GM21390 (cell line): ENCODE data around the gene GJA8.
"Not testable (repeated sequence)": the region's sequence is repeated elsewhere in the genome, so short reads cannot be mapped to it uniquely, and the experiment has no call there.

Experiments used
- ATAC-seq: cut with Tn5 transposase; IDR thresholded peaks from one replicate; pipeline ENCODE4 v1.9.1; 2021; ENCODE audit not compliant: unreplicated experiment

Gene GJA8

DNA sequence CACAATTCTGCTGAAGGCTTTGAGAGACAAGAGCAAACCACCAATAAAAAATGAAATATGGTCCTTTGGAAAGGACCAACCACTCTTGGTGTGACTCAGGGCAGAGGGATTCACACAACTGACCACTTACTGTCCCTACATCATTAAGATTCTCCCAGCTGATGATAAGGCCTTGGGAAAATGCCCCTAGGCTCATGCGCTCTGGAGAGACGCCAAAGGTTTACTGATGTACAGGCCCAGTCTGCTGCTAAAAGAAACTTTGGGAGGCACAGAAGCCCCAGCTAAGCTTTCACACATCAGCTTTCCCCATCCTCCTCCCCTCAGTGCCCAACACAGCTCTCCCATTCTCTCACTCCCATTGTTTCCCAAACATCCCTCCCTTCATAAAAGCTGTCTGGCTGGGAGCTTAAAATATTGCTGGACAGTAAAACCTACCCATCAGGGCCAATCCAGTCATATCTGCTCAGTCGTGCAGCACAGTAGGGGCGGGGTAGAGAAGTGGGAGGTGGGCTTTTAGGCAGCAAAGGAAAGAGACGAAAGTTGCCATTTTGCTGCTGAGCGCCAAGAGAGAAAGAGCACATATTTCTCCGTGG, at the start of gene GJA8:
TSS of gene GJA8 (plus strand) at position 543 of the 593 bp plus-strand sequence. CDS start 5,161 bp downstream, outside the sequence.
- no peak for ATAC-seq

DNA sequence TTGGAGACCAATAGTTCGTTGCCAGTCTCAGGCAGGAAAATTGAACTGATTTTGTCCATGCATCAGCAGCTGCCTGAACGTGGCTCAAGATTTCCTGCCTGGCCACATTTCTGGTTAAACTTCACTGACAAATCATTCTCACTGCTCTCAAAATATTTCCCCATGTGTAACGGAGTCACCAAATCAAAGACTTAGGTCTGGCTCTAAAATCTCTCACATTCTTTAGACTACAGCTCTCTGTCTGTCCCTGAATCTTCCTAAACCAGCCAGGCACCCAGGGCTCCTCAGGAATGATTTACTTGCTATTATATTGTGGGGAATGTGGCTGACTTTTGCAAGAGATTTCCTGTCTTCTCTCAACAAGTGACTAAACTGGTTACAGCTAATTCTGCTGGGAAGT, 49.2 kb upstream of the GJA8 start:
- no peak for ATAC-seq

DNA sequence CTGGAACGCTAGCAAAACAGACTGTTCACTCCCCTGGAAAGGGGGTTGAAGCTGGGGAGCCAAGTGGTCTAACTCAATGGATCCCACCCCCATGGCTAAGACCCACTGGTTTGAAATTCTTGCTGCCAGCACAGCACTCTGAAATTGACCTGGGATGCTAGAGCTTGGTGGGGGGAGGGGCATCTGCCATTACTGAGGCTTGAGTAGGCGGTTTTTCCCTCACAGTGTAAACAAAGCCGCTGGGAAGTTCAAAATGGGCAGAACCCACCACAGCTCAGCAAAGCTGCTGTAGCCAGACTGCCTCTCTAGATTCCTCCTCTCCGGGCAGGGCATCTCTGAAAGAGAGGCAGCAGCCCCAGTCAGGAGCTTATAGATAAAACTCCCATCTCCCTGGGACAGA, 47.6 kb upstream of the GJA8 start:
- ATAC-seq, result not testable (repeated sequence)

DNA sequence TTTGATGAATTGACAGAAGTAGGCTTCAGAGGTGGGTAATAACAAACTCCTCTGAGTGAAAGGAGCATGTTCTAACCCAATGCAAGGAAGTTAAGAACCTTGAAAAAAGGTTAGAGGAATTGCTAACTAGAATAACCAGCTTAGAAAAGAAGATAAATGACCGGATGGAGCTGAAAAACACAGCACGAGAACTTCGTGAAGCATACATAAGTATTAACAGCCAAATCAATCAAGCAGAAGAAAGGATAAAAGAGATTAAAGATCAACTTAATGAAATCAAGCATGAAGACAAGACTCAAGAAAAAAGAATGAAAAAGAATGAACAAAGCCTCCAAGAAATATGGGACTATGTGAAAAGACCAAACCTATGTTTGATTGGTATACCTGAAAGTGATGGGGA, 46.6 kb upstream of the GJA8 start:
- ATAC-seq, result not testable (repeated sequence)

DNA sequence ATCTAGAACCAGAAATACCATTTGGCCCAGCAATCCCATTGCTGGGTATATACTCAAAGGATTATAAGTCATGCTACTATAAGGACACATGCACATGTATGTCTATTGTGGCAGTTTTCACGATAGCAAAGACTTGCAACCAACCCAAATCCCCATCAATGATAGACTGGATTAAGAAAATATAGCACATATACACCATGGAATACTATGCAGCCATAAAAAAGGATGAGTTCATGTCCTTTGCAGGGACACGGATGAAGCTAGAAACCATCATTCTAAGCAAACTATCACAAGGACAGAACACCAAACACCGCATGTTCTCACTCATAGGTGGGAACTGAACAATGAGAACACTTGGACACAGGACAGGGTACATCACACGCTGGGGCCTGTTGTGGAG, 35.4 kb upstream of the GJA8 start:
- not testable (repeated sequence) for ATAC-seq

DNA sequence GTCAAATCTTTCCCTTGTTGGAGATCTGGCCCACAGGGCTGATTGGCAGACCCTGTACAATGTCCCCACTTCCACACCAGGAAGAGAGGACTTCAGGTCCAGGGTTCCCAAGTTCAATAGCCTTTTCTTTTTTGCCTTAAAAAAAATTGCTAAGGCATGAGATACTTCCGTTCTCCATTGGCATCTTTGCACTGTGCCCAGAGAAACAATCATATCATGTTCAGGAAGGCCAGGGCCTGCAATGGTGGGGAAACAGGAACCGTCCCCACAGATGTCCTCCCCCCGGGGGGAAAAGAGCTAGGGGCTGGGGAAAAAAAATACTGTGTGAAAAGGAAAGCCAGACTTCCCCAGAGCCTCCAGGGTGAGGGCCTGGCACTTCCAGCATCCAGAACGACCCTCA, 24.6 kb upstream of the GJA8 start:
- no peak for ATAC-seq

DNA sequence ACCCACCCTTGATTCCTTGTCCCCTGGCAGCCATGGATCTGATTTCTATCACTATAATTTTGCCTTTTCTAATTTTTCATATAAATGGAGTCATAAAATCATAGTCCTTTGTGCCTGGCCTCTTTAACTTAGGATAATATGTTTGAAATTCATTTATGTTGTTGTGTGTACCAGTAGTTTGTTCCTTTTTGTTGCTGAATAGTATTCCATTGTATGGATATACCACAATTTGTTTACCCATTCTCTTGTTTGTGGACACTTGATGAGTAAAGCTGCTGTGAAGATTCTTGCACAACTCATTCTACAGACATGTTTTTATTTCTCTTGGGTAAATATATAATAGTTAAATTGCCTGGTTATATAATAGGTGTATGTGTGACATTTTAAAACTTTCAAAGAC, 22.7 kb upstream of the GJA8 start:
- ATAC-seq, result no peak

DNA sequence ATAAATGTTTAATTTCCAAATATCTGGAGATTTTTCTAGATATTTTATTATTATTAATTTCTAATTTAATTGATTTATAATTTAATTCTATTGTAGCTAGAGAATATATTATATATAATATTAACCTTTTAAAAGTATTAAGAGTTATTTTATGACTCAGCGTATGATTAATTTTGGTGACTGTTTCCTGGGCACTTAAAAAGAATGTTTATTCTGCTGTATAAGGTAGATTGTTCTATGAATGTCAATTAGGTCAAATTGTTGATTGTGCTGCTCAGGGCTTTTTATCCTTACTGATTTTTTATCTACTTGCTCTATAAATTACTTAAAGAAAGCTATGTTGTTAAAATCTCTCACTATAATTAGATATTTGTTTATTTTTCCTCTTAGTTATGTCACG, 20.1 kb upstream of the GJA8 start:
- no peak for ATAC-seq

DNA sequence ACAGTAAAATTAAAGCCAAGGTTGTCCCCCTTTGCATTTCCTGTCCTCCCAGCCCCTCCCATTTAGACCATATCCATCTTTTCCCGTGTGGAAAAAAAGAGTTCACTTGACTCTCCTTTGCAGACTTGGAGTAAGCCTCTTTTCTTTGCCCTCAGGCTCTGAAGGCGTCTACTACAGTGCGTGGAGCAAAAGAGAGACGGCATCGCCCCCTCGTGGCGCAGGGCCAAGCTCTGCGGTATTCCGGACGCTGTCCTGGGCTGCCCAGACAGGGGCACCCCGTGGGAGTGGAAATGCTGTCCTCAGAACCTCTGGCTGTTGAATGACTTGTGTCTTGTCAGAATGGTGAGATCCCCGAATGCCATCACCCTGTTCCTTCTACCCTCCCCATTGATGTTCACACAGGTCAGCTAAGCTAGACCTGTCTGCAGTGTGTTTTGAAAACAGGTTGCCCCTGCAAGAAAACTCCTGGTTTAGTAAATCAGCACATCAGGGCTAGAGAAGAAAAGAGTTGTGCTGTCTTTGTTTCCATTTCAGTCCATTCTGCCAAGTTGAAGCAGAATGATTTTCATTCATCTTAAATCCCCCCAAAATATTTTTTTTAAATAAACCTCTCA, 12.3 kb upstream of the GJA8 start:
- no peak for ATAC-seq

DNA sequence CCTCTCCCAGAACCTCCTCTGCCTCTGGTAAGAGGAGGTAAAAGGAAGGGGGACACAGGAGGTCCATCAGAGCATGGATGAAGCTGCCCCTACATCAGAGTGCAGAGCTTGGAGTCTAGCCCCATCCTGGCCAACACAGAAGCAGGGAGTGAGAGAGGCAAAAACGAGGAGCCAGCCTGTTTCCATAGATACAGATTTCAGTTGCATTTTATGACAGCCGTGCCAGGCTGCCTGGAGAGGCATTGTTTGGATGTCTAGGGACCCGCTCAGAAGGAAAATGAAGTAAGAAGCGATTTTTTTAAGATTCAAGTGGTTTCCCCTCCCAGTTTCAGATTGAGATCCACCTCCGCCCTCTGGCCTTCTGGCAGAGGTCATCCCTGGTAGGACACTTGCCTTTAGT, 11.5 kb upstream of the GJA8 start:
- ATAC-seq, result no peak

DNA sequence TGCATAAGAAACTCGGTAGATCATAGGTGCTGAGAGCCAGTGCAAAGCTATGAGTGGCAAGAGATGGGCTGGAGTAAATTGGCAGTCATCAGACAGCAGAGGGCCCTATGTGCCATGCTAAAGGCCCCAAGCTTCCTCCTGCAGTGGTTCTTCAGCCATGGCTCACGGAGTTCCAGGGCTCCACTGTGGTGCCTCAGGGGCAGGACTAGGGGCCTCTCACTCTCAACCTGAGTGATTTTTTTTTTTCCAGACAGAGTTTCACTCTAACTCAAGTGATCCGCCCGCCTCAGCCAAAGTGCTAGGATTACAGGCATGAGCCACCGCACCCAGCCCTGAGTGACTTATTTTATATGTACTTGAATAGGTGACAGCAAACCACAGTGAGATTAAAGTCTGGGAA, 10.4 kb upstream of the GJA8 start:
- no peak for ATAC-seq

DNA sequence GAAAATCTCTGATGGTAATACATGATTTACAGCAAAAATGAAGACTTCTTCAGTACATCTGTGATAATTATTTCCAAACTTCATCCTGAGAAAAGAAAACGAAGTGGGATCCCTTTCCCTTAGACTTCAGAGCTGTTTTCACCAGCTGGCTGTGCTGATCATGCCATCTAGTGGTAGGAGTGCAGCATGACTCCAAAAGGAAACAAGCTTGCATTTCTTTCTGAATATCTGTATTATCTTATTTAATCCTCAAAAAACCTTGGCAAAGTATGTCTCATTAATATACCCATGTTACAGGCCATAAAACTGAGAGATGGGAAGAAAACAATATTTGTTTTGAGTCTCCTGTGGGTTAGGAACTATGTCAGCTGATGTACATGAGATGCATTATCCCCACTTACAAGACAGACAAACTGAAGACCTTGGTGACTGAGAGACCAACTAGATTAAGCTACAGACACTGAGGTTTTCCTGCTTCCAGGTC, 9.8 kb upstream of the GJA8 start:
- no peak for ATAC-seq

DNA sequence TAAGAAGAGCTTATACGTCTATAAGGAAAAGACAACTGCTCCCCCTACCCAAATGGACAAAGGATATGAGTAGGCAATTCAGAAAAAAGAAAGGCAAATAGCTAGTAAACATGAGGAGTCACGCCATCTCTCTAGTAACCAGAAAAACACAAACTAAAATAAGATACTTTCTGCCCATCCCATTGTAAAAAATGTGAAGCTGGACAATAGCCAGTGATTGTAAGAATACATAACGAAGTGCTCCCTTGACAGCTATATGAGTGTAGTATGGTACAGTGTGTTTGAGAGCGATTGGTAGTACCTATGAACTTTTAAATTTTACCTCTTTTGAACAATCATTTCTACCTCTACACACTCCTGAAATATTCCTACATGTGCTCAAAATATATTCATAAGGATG, 7.5 kb upstream of the GJA8 start:
- no peak for ATAC-seq

DNA sequence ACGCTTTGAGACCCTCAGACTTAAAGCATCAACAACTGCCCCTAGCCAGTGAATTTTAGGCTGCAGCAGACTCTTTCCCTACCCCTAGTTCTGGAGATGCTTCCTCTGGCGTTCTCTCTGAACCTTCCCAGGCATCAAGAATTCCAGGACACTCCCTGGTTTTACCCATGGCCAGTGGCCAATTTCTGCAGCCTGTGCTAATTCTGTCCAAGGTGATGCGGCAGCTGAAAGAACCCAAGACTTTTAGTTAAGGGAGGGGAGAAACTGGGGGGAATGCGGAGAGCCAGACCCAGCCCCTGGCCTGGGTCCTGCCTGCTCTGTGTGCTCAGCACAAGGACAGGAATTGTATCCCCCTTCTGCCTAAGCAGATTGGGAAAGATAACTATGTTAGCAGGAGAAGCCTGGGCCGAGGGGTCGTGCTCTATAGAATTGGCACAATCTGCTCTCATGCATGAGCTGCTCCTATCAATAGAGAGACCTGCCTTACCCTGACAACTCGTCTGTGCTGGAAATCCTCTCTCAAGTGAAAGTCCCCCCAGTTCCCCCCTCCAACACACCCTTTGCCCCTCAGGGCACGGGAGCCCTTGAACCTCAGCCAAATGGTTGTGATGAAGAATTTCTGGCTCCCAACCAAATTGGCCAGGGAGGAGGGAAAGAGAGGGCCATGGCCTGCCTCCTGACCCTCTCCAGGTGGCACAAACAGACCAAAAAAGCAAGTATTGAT, 5.4 kb upstream of the GJA8 start:
- no peak for ATAC-seq

DNA sequence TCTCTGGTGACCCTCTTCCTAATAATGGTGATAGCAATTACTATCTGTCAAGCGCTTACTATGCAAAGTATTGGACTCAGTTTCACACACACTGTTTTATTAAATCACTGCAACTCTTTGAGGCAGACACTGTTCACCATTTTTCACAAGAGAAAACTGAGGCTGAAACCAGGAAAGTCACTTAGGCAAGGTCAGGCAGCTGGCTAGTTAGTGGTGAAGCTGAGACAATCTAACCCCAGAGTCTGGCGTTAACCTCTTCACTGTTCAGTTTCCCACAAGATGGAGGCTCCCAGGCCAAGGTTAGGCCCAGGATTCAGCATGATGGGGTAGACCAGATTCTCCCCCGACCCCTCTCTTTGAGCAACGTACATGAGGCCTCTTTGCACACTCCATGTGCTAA, 4.8 kb upstream of the GJA8 start:
- no peak for ATAC-seq

DNA sequence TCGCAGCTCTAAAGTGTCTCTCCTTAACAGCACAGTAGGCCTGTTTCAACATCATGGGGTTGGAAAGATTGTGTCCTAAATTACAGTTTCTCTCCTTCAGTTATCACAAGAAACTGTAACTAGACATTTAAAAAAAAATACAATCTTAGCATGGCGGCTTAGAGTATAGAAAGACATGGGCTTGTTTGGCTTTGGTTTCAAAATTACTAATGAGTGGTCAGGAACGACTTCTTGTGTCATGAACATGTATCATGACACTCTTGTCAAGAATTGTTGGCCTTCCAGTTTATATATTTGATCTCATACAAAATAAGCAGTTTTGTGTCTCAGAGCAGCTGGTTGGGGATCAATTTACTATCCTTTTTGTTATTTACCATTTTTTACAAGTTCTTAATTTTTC, 2.1 kb downstream of the GJA8 start:
- ATAC-seq, result no peak

DNA sequence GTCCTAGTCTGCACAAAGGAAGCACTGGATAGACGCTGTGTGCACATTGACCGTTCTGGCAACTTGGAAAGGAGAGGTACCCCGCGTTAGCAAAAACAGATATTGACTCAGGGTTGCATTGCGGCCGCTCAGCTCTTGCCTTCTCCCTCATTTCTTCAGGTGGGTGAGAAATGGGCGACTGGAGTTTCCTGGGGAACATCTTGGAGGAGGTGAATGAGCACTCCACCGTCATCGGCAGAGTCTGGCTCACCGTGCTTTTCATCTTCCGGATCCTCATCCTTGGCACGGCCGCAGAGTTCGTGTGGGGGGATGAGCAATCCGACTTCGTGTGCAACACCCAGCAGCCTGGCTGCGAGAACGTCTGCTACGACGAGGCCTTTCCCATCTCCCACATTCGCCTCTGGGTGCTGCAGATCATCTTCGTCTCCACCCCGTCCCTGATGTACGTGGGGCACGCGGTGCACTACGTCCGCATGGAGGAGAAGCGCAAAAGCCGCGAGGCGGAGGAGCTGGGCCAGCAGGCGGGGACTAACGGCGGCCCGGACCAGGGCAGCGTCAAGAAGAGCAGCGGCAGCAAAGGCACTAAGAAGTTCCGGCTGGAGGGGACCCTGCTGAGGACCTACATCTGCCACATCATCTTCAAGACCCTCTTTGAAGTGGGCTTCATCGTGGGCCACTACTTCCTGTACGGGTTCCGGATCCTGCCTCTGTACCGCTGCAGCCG, 5.4 kb downstream of the GJA8 start:
- ATAC-seq, result no peak

DNA sequence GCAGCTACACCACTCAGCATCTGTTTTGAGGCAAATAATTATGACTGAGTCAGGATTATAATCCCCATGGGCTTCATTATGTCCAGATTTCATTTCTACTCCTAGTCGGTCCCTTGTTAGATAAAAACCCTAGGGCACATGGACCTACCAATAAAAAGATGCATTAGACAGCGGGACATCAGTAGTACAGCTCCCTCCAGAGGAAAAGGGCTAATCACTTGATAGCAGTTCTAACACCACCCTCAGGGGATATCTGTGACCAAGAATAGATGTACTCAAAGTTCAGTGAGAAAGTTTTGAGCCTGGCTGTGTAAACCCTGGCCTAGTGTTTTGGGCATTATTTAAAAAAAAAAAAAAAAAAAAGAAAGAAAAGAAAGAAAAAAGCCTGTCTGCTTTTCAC, 10.0 kb downstream of the GJA8 start:
- ATAC-seq, result no peak

DNA sequence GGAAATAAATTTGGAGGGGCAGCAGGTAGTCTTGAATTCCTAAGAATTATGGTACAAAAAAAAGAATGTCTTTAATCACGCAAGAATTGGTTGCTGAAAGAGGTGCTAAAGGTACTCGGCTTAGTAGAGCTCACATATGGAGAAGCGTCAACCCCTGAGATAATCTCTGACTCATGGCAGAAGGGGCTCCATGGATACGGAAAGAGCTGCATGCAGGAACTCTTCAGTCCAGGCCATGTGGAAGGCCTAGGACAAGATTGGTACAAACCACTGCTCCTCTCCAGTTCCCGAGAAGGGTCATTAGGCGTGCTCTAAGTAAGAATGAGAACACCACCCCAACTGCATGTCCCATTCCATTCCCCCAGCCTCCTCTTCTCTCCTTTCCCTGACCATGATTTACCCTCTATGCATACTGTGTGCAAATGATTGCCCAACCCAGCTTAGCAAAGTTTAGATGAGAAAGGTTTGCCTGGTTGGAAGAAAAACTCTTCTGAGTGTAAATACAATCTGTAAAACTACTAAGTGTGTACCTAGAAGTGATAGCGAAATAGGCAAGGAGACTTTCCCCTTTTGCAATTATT, 10.9 kb downstream of the GJA8 start:
- no peak for ATAC-seq

DNA sequence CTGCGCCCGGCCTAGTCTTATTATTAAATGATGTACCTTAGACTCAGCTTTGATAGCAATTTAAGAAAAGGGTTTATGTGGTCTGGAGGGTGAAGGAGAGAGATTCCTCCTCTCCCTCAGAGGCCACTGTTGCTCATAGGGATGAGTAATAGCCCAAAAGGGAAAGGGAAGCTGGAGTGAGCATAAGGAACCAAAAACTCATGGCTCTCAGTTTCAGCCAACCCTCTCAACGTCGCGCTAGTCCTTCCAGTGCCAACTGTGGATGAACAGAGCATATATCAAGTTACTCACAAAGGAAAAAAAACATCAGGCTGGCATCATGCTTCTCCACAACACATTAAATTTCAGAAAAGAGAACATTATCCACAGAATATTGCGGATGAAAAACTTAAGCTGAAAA, 17.3 kb downstream of the GJA8 start:
- ATAC-seq, result no peak

DNA sequence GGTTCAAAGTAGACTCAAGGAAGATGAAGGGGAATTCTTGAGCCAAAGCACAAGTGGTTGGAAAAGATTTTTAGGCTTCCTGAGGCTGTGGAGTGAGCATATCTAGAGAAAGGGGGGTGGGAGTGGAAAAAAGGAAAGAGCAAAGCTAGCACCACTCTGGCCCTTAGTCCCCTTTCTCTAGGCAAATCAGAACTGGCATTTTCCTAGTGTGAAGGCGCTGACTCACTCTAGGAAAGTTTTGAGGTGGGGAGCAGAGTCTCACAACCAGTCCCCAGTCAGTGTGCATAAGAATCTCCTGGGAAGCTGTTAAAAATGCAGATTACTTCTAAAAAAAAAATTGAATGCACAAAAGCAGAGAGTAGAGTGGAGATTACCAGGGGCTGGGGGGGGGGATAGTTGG, 22.2 kb downstream of the GJA8 start:
- no peak for ATAC-seq
